ENCODE results near the gene SEMA5A.

The SEMA5A gene

GRCh38 chr5:9128136-9128535, 417.7 kb downstream of the SEMA5A start:
- TF ChIP-seq SIN3A (IDR thresholded peaks at IDR 0.05; ENCODE audit: borderline replicate concordance, insufficient read depth, low read length) (no peak), POLR2AphosphoS5 (IDR thresholded peaks at IDR 0.05; ENCODE audit: low read depth, low read length) (no peak), FOXP2 (optimal IDR thresholded peaks at IDR 0.05; ENCODE audit: borderline replicate concordance, extremely low read depth, extremely low read length, insufficient read depth) (no peak), TAF1 (IDR thresholded peaks at IDR 0.05; ENCODE audit: borderline replicate concordance, insufficient read depth, low read length) (no peak), REST (IDR thresholded peaks at IDR 0.05; ENCODE audit: insufficient read depth in 1 of 2, low read depth in 2 of 2, low read length in 2 of 2) (no peak)

- TF ChIP-seq TAF1 (IDR thresholded peaks at IDR 0.05; ENCODE audit: borderline replicate concordance, insufficient read depth, low read length) (no peak), POLR2AphosphoS5 (IDR thresholded peaks at IDR 0.05; ENCODE audit: low read depth, low read length) (no peak), REST (IDR thresholded peaks at IDR 0.05; ENCODE audit: insufficient read depth in 1 of 2, low read depth in 2 of 2, low read length in 2 of 2) (no peak), FOXP2 (optimal IDR thresholded peaks at IDR 0.05; ENCODE audit: borderline replicate concordance, extremely low read depth, extremely low read length, insufficient read depth) (no peak), SIN3A (IDR thresholded peaks at IDR 0.05; ENCODE audit: borderline replicate concordance, insufficient read depth, low read length) (no peak)
Observed at GRCh38 chr5:9126490-9126889, 419.4 kb downstream of the SEMA5A start.

- TF ChIP-seq REST (IDR thresholded peaks at IDR 0.05; ENCODE audit: insufficient read depth in 1 of 2, low read depth in 2 of 2, low read length in 2 of 2): no peak
- TF ChIP-seq SIN3A (IDR thresholded peaks at IDR 0.05; ENCODE audit: borderline replicate concordance, insufficient read depth, low read length): no peak
- no peak for TF ChIP-seq TAF1 (IDR thresholded peaks at IDR 0.05; ENCODE audit: borderline replicate concordance, insufficient read depth, low read length)
- TF ChIP-seq FOXP2 (optimal IDR thresholded peaks at IDR 0.05; ENCODE audit: borderline replicate concordance, extremely low read depth, extremely low read length, insufficient read depth): no peak
- no peak for TF ChIP-seq POLR2AphosphoS5 (IDR thresholded peaks at IDR 0.05; ENCODE audit: low read depth, low read length)
Observed at GRCh38 chr5:9125852-9126251, 420.0 kb downstream of the SEMA5A start.

- TF ChIP-seq TAF1 (IDR thresholded peaks at IDR 0.05; ENCODE audit: borderline replicate concordance, insufficient read depth, low read length): no peak
- TF ChIP-seq POLR2AphosphoS5 (IDR thresholded peaks at IDR 0.05; ENCODE audit: low read depth, low read length): no peak
- TF ChIP-seq REST (IDR thresholded peaks at IDR 0.05; ENCODE audit: insufficient read depth in 1 of 2, low read depth in 2 of 2, low read length in 2 of 2): no peak
- no peak for TF ChIP-seq FOXP2 (optimal IDR thresholded peaks at IDR 0.05; ENCODE audit: borderline replicate concordance, extremely low read depth, extremely low read length, insufficient read depth)
- no peak for TF ChIP-seq SIN3A (IDR thresholded peaks at IDR 0.05; ENCODE audit: borderline replicate concordance, insufficient read depth, low read length)
Observed at GRCh38 chr5:9124838-9125237, 421.0 kb downstream of the SEMA5A start.

GRCh38 chr5:9124071-9124470, 421.8 kb downstream of the SEMA5A start:
- TF ChIP-seq TAF1 (IDR thresholded peaks at IDR 0.05; ENCODE audit: borderline replicate concordance, insufficient read depth, low read length): no peak
- TF ChIP-seq REST (IDR thresholded peaks at IDR 0.05; ENCODE audit: insufficient read depth in 1 of 2, low read depth in 2 of 2, low read length in 2 of 2): no peak
